Loucy (cell line): ENCODE results near the gene TMEM256.

ENCODE experiments used
- H2AFZ ChIP-seq: fragments of 200-600 bp; sonication (generic); 2 replicates; pipeline ENCODE4 v1.6.0; 2016; ENCODE audit warnings: antibody characterized with exemption, mild to moderate bottlenecking, low read length, moderate library complexity
- H3F3A ChIP-seq: fragments of 200-600 bp; 2 replicates; pipeline ENCODE4 v1.6.0; 2016; ENCODE audit warnings: antibody characterized with exemption, low read depth, mild to moderate bottlenecking
- H3K27me3 ChIP-seq: fragments of 200-600 bp; sonication (generic); 2 replicates; pipeline ENCODE4 v1.6.1; 2014; ENCODE audit warnings: low read length, mild to moderate bottlenecking; ENCODE audit not compliant: insufficient read depth, poor library complexity, severe bottlenecking
- H3K36me3 ChIP-seq: fragments of 200-600 bp; sonication (generic); 2 replicates; pipeline ENCODE4 v1.6.1; 2016; ENCODE audit warnings: low read length; ENCODE audit not compliant: insufficient read depth
- H3K4me1 ChIP-seq: fragments of 200-600 bp; sonication (generic); 2 replicates; pipeline ENCODE4 v1.5.1; 2014; ENCODE audit warnings: low read length, mild to moderate bottlenecking; ENCODE audit not compliant: insufficient read depth, poor library complexity, severe bottlenecking
- H3K4me2 ChIP-seq: fragments of 200-600 bp; sonication (generic); 2 replicates; pipeline ENCODE4 v1.6.0; 2014; ENCODE audit warnings: antibody characterized with exemption, low read length, low read depth, mild to moderate bottlenecking; ENCODE audit not compliant: poor library complexity, severe bottlenecking
- H3K4me3 ChIP-seq: fragments of 200-600 bp; sonication (generic); 2 replicates; pipeline ENCODE4 v1.5.1; 2014; ENCODE audit warnings: low read length, mild to moderate bottlenecking, mixed read lengths; ENCODE audit not compliant: poor library complexity, severe bottlenecking
- H3K79me2 ChIP-seq: fragments of 200-600 bp; sonication (generic); 2 replicates; pipeline ENCODE4 v1.6.1; 2014; ENCODE audit warnings: low read length; ENCODE audit not compliant: insufficient read depth
- H3K9ac ChIP-seq: fragments of 200-600 bp; sonication (generic); 2 replicates; pipeline ENCODE4 v1.6.0; 2014; ENCODE audit warnings: mild to moderate bottlenecking, low read depth, low read length, moderate library complexity; ENCODE audit not compliant: poor library complexity, severe bottlenecking
- H3K9me2 ChIP-seq: fragments of 200-600 bp; sonication (generic); replicated peaks from 2 replicates; pipeline ENCODE4 v1.6.1; 2016; ENCODE audit warnings: low read depth, low read length, mixed read lengths
- H3K9me3 ChIP-seq: fragments of 200-600 bp; sonication (generic); 2 replicates; pipeline ENCODE4 v1.6.1; 2014; ENCODE audit warnings: mild to moderate bottlenecking, antibody characterized with exemption, low read length, low read depth; ENCODE audit not compliant: insufficient read depth
- H4K20me1 ChIP-seq: fragments of 200-600 bp; sonication (generic); 2 replicates; pipeline ENCODE4 v1.6.0; 2014; ENCODE audit warnings: antibody characterized with exemption, low read length, mild to moderate bottlenecking; ENCODE audit not compliant: insufficient read depth, poor library complexity, severe bottlenecking
- EZH2phosphoT487 ChIP-seq: fragments of 200-600 bp; IDR thresholded peaks from 2 replicates; pipeline ENCODE4 v1.6.1; 2018; ENCODE audit warnings: antibody characterized with exemption, mild to moderate bottlenecking, moderate library complexity, borderline replicate concordance
- TF ChIP-seq, protein P1 (sequence below): fragments of 200-600 bp; sonication (generic); conservative IDR thresholded peaks from 2 replicates; pipeline ENCODE4 v1.5.1; 2014; ENCODE audit warnings: mild to moderate bottlenecking, antibody characterized with exemption, low read length

TMEM256 gene

DNA sequence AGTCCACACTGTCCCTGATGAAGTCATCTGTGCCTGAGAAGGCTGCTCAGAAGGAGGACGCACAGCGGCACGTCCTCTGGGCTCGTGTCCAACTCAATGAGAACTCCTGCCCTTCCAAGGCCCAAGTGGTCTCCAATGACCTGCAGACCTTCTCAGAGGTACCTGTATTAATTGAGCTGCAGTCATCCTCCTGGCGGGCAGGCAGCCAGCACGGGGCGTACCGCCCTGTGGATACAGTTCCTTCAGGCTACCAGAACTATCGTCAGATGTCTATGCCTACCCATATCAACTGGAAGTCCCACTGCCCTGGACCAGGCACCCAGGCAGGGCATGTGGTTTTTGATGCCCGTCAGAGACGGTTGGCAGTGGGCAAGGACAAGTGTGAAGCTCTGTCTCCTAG, 28.4 kb upstream of the TMEM256 start:
- Histone ChIP-seq H4K20me1 (peaks cover 5% of the 10 kb centered on the region), H3F3A (no peaks in the 10 kb centered on the region), H3K79me2 (peaks cover 16% of the 10 kb centered on the region; the same call in 1 of the 2 replicates), H3K4me1 (peaks cover 6% of the 10 kb centered on the region), H3K9ac (no peak overlapping the region), H3K4me2 (no peak overlapping the region), H3K9me3 (no peaks in the 10 kb centered on the region), H2AFZ (no peak overlapping the region), H3K36me3 (no peaks in the 10 kb centered on the region), H3K9me2 (no peaks in the 10 kb centered on the region), H3K4me3 (no peak overlapping the region), H3K27me3 (no peaks in the 10 kb centered on the region)
- no peak for TF ChIP-seq EZH2phosphoT487
- TF ChIP-seq, protein P1, sequence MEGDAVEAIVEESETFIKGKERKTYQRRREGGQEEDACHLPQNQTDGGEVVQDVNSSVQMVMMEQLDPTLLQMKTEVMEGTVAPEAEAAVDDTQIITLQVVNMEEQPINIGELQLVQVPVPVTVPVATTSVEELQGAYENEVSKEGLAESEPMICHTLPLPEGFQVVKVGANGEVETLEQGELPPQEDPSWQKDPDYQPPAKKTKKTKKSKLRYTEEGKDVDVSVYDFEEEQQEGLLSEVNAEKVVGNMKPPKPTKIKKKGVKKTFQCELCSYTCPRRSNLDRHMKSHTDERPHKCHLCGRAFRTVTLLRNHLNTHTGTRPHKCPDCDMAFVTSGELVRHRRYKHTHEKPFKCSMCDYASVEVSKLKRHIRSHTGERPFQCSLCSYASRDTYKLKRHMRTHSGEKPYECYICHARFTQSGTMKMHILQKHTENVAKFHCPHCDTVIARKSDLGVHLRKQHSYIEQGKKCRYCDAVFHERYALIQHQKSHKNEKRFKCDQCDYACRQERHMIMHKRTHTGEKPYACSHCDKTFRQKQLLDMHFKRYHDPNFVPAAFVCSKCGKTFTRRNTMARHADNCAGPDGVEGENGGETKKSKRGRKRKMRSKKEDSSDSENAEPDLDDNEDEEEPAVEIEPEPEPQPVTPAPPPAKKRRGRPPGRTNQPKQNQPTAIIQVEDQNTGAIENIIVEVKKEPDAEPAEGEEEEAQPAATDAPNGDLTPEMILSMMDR, result no peak

DNA sequence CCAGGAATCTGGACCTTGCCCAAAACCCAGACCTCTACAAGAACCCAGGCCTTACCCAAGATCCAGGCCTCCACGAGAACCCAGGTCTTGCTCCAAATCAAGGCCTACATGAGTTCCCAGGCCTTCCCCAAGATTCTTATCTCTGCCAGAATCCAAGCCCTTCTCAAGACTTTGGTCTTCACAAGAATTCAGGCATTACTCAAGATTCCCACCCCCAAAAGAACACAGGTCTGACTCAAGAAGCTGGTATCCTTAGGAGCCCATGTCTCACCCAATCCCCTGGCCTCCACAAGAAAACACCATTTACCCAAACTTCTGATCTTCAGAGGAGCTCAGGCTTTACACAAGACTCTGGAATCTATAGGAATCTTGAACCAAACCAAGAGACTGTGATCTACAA, 27.3 kb upstream of the TMEM256 start:
- H3K27me3 ChIP-seq, result no peaks in the 10 kb centered on the region
- H3K9ac ChIP-seq, result no peak overlapping the region
- H3K4me2 ChIP-seq, result no peak overlapping the region

DNA sequence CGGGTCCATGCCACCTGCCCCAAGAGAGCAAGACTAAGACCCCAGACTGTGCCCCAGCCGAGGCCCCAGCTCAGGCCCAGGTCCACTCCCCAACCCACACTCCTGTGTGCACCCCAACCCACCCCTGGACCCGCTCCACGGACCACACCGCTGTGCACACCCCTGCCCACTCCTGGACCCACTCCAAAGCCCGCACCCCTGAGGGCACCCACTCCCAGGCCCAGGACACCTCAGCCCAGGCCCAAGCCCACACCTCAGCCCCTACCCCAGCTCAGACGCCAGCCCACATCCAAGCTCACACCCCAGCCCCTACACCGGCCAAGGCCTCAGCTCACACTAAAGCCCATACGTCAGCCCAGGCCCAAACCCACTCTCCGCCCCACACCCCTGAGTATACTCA, 25.8 kb upstream of the TMEM256 start:
- Histone ChIP-seq H4K20me1 (no peaks in the 10 kb centered on the region), H2AFZ (no peak overlapping the region), H3F3A (no peaks in the 10 kb centered on the region), H3K9me2 (no peaks in the 10 kb centered on the region), H3K4me2 (no peak overlapping the region), H3K9me3 (no peaks in the 10 kb centered on the region), H3K9ac (no peak overlapping the region), H3K4me3 (no peak overlapping the region), H3K79me2 (no peaks in the 10 kb centered on the region), H3K36me3 (no peaks in the 10 kb centered on the region), H3K4me1 (no peaks in the 10 kb centered on the region), H3K27me3 (no peaks in the 10 kb centered on the region)
- TF ChIP-seq, protein P1, result no peak
- TF ChIP-seq EZH2phosphoT487, result no peak

More for the DNA sequence above, 27.3 kb upstream of the TMEM256 start:
- TF ChIP-seq EZH2phosphoT487, result no peak
- TF ChIP-seq, protein P1, result no peak
- Histone ChIP-seq H3K9me2 (no peaks in the 10 kb centered on the region), H3F3A (no peaks in the 10 kb centered on the region), H3K36me3 (no peaks in the 10 kb centered on the region), H3K4me3 (no peak overlapping the region), H2AFZ (no peak overlapping the region), H3K9me3 (no peaks in the 10 kb centered on the region), H3K4me1 (peaks cover 3% of the 10 kb centered on the region), H3K79me2 (peaks cover 5% of the 10 kb centered on the region; the same call in 1 of the 2 replicates), H4K20me1 (peaks cover 4% of the 10 kb centered on the region)
